ENCODE data around the gene PIAS2.

GRCh38 chr18:46946656-46947282 lies 29.5 kb upstream of the PIAS2 start:
- TF ChIP-seq POLR2A (IDR thresholded peaks at IDR 0.05; ENCODE audit: low read depth, low read length) (no peak), TAF1 (IDR thresholded peaks at IDR 0.05; ENCODE audit: borderline replicate concordance, low read depth, low read length) (no peak)

Measured in GM12892 (cell line).